Liver (tissue), 9 donors: ENCODE measurements around the gene RAPGEF1. TPM values are rescaled to one million over a fixed set of nuclear protein-coding genes. Genes with fewer than 3 reads are reported as not detected.

Source experiments
- DNase-seq: peaks from one replicate; pipeline ENCODE4 v3.0.0-alpha.2; 2017; ENCODE audit warnings: low spot score
- H3K27ac ChIP-seq, 2 donors: one replicate each; pipeline ENCODE4 v1.7.0; 2013; ENCODE audit warnings: inconsistent platforms in 2 of 2, low read length in 2 of 2, control low read depth in 1 of 2, low read depth in 1 of 2, mild to moderate bottlenecking in 1 of 2
- H3K27me3 ChIP-seq, 4 donors: one replicate each; pipeline versions ENCODE4 v1.6.1 to v1.7.0; 2013; ENCODE audit warnings: low read length in 3 of 4, inconsistent platforms in 1 of 4, mild to moderate bottlenecking in 1 of 4, moderate library complexity in 1 of 4; ENCODE audit not compliant: control insufficient read depth in 4 of 4, insufficient read depth in 4 of 4
- H3K36me3 ChIP-seq, 4 donors: one replicate each; pipeline versions ENCODE4 v1.6.1 to v1.7.0; 2013; ENCODE audit warnings: low read length in 3 of 4, mild to moderate bottlenecking in 3 of 4, low read depth in 1 of 4, moderate library complexity in 1 of 4; ENCODE audit not compliant: control insufficient read depth in 4 of 4, insufficient read depth in 3 of 4
- H3K4me1 ChIP-seq, 4 donors: one replicate each; pipeline versions ENCODE4 v1.6.1 to v1.7.0; 2013; ENCODE audit warnings: low read length in 3 of 4, mild to moderate bottlenecking in 3 of 4, moderate library complexity in 1 of 4; ENCODE audit not compliant: control insufficient read depth in 4 of 4, insufficient read depth in 4 of 4
- H3K4me3 ChIP-seq, 3 donors: one replicate each; pipeline versions ENCODE4 v1.6.1 to v1.7.0; 2013; ENCODE audit warnings: low read length in 3 of 3, control low read depth in 1 of 3, low read depth in 1 of 3, mild to moderate bottlenecking in 1 of 3
- H3K9ac ChIP-seq, 2 donors: one replicate each; pipeline ENCODE4 v1.7.0; 2013; ENCODE audit warnings: low read length in 2 of 2, mild to moderate bottlenecking in 2 of 2, moderate library complexity in 2 of 2, control low read depth in 1 of 2, low read depth in 1 of 2
- H3K9me3 ChIP-seq, 4 donors: one replicate each; pipeline versions ENCODE4 v1.6.1 to v1.7.0; 2013; ENCODE audit warnings: low read length in 3 of 4; ENCODE audit not compliant: control insufficient read depth in 4 of 4
- ATF3 ChIP-seq: IDR thresholded peaks from 2 replicates; pipeline ENCODE4 v1.6.1; 2016; ENCODE audit warnings: antibody characterized with exemption
- EGR1 ChIP-seq, 2 donors: IDR thresholded peaks; 2 replicates each; pipeline ENCODE4 v1.6.1; 2016 to 2018; ENCODE audit warnings: antibody characterized with exemption in 2 of 2, low read depth in 2 of 2
- FOXA1 ChIP-seq: IDR thresholded peaks from 2 replicates; pipeline ENCODE4 v1.6.1; 2016; ENCODE audit warnings: antibody characterized with exemption
- FOXA2 ChIP-seq: IDR thresholded peaks from 2 replicates; pipeline ENCODE4 v1.6.1; 2016; ENCODE audit warnings: antibody characterized with exemption
- GABPA ChIP-seq, 2 donors: IDR thresholded peaks in 1 of 2; conservative IDR thresholded peaks in 1 of 2; 2 replicates each; pipeline ENCODE4 v1.6.1; 2016; ENCODE audit warnings: antibody characterized with exemption in 2 of 2, mild to moderate bottlenecking in 1 of 2, moderate library complexity in 1 of 2
- HNF4A ChIP-seq, 2 donors: conservative IDR thresholded peaks; 2 replicates each; pipeline ENCODE4 v1.6.1; 2016; ENCODE audit warnings: antibody characterized with exemption in 2 of 2, mild to moderate bottlenecking in 2 of 2
- HNF4G ChIP-seq: IDR thresholded peaks from 2 replicates; pipeline ENCODE4 v1.6.1; 2016; ENCODE audit warnings: antibody characterized with exemption
- JUND ChIP-seq, 2 donors: IDR thresholded peaks; 2 replicates each; pipeline ENCODE4 v1.6.1; 2016; ENCODE audit warnings: antibody characterized with exemption in 2 of 2
- NR2F2 ChIP-seq: IDR thresholded peaks from 2 replicates; pipeline ENCODE4 v1.6.1; 2016; ENCODE audit warnings: antibody characterized with exemption
- RAD21 ChIP-seq, 2 donors: IDR thresholded peaks; 2 replicates each; pipeline ENCODE4 v1.6.1; 2016; ENCODE audit warnings: antibody characterized with exemption in 2 of 2, mild to moderate bottlenecking in 2 of 2
- REST ChIP-seq: IDR thresholded peaks from 2 replicates; pipeline ENCODE4 v1.6.1; 2016; ENCODE audit warnings: antibody characterized with exemption, mild to moderate bottlenecking
- RXRA ChIP-seq, 2 donors: IDR thresholded peaks; 2 replicates each; pipeline ENCODE4 v1.6.1; 2017 to 2018; ENCODE audit warnings: antibody characterized with exemption in 2 of 2, mild to moderate bottlenecking in 1 of 2
- SP1 ChIP-seq: IDR thresholded peaks from 2 replicates; pipeline ENCODE4 v1.6.1; 2018; ENCODE audit warnings: antibody characterized with exemption, mild to moderate bottlenecking
- TAF1 ChIP-seq: conservative IDR thresholded peaks from 2 replicates; pipeline ENCODE4 v1.6.1; 2016; ENCODE audit warnings: antibody characterized with exemption, mild to moderate bottlenecking
- YY1 ChIP-seq: IDR thresholded peaks from 2 replicates; pipeline ENCODE4 v1.6.1; 2016; ENCODE audit warnings: antibody characterized with exemption, mild to moderate bottlenecking
- ZBTB33 ChIP-seq: IDR thresholded peaks from 2 replicates; pipeline ENCODE4 v1.6.1; 2016; ENCODE audit warnings: antibody characterized with exemption
- WGBS: extraction: QIAGEN DNeasy Blood & Tissue Kit; methylation state at CpG from one replicate; pipeline ENCODE4 v1.1.7; 2013; 5-methylcytosine and 5-hydroxymethylcytosine counted together
- polyA plus RNA-seq, 2 donors: library from polyadenylated mRNA; stranded (reverse) in 1 of 2; unstranded in 1 of 2; fragments of 200-250 nt in 1 of 2; fragments of >200 nt in 1 of 2; fragmentation: Nextera tagmentation in 1 of 2; extraction: Ambion mirVana in 1 of 2; gene quantifications; one replicate each; pipeline versions ENCODE4 v1.2.1 to v1.2.3, GENCODE V29; 2013 to 2015
- total RNA-seq, 2 donors: library from RNA; depleted of rRNA; stranded (reverse); fragments of >200 nt; gene quantifications; one replicate each; pipeline ENCODE4 v1.2.3, GENCODE V29; 2014
- TF ChIP-seq, protein P1 (sequence below): IDR thresholded peaks from 2 replicates; pipeline ENCODE4 v1.6.1; 2016; ENCODE audit warnings: antibody characterized with exemption
- TF ChIP-seq, protein P2 (sequence below): fragments of 150-350 bp; IDR thresholded peaks from 2 replicates; pipeline ENCODE4 v1.5.1; 2017; ENCODE audit warnings: improper control_type of control experiment, low read depth, low read length; ENCODE audit not compliant: missing input control
- donor health status: healthy.
- donor health status: healthy.
- donor health status: healthy.
- donor health status: healthy.
- donor health status: healthy.

RAPGEF1 gene
- total and polyA plus RNA-seq, 4 donors = 5.6 to 19.7 (median 16.8) TPM

DNA sequence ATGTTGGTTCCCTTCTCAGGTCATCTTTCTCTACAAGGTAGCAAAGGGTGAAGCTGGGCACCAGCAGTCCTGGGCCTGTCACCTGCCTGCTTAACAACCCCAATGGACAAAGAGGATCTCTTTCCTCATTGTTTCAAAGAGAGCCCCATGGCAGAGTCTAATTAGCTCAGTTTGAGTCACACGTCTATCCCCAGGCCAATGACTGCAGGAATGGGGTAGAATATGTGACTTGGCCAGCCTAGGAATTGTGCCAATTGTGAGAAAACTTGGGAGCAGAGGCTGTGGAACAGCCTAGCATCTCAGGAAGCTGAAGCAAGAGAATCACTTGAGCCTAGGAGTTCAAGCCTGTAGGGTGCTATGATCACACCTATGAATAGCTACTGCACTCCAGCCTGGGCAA is 3.6 kb upstream of the RAPGEF1 start:
- H3K9me3 ChIP-seq = no peaks in the 10 kb centered on the region
- TF ChIP-seq ZBTB33 (no peak), FOXA1 (no peak), REST (no peak), HNF4G (no peak), FOXA2 (no peak), JUND (IDR thresholded peaks at IDR 0.05) (no peak), RAD21 (IDR thresholded peaks at IDR 0.05) (no peak), HNF4A (conservative IDR thresholded peaks at IDR 0.05) (no peak), RXRA (IDR thresholded peaks at IDR 0.05) (no peak), GABPA (IDR thresholded peaks at IDR 0.05 in 1 of 2, conservative IDR thresholded peaks at IDR 0.05 in 1 of 2) (no peak), EGR1 (IDR thresholded peaks at IDR 0.05; ENCODE audit: low read depth in 2 of 2) (no peak), NR2F2 (no peak), TAF1 (no peak), SP1 (no peak), YY1 (no peak), ATF3 (no peak)
- TF ChIP-seq, protein P1, sequence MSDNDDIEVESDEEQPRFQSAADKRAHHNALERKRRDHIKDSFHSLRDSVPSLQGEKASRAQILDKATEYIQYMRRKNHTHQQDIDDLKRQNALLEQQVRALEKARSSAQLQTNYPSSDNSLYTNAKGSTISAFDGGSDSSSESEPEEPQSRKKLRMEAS = no peak
- TF ChIP-seq, protein P2, sequence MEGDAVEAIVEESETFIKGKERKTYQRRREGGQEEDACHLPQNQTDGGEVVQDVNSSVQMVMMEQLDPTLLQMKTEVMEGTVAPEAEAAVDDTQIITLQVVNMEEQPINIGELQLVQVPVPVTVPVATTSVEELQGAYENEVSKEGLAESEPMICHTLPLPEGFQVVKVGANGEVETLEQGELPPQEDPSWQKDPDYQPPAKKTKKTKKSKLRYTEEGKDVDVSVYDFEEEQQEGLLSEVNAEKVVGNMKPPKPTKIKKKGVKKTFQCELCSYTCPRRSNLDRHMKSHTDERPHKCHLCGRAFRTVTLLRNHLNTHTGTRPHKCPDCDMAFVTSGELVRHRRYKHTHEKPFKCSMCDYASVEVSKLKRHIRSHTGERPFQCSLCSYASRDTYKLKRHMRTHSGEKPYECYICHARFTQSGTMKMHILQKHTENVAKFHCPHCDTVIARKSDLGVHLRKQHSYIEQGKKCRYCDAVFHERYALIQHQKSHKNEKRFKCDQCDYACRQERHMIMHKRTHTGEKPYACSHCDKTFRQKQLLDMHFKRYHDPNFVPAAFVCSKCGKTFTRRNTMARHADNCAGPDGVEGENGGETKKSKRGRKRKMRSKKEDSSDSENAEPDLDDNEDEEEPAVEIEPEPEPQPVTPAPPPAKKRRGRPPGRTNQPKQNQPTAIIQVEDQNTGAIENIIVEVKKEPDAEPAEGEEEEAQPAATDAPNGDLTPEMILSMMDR = no peak
- H3K27ac ChIP-seq = no peak overlapping the region
- H3K4me1 ChIP-seq = peaks cover 5 to 12% (median 6%) of the 10 kb centered on the region in 4 donors
- DNase-seq = no peak
- H3K36me3 ChIP-seq = no peaks in the 10 kb centered on the region
- no peak overlapping the region for H3K4me3 ChIP-seq
- H3K9ac ChIP-seq = no peak overlapping the region
- no peaks in the 10 kb centered on the region for H3K27me3 ChIP-seq
- WGBS = 92% methylated on average over 1 of the region's 1 CpG
